GM20000 (cell line): ENCODE results near the gene GPNMB.
A peak's percentile ranks its signal among the peaks of the same experiment; 100 is the strongest.

Experiments
- DNase-seq: peaks from one replicate; pipeline ENCODE4 v3.0.0; 2012; ENCODE audit warnings: low spot score
- TF ChIP-seq, protein P1 (sequence below): IDR thresholded peaks from 2 replicates; pipeline ENCODE4 v1.5.1; 2012; ENCODE audit warnings: mild to moderate bottlenecking, control low read depth; ENCODE audit errors: extremely low read depth, missing control alignments

Gene GPNMB

DNA sequence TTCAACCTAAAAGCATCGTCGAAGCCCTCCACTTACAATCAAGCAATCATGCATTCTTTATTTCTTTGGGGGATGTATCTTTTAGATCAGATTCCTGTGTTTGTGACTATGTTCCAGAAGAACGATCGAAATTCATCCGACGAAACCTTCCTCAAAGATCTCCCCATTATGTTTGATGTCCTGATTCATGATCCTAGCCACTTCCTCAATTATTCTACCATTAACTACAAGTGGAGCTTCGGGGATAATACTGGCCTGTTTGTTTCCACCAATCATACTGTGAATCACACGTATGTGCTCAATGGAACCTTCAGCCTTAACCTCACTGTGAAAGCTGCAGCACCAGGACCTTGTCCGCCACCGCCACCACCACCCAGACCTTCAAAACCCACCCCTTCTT lies 13.8 kb downstream of the GPNMB start:
- TF ChIP-seq, protein P1, sequence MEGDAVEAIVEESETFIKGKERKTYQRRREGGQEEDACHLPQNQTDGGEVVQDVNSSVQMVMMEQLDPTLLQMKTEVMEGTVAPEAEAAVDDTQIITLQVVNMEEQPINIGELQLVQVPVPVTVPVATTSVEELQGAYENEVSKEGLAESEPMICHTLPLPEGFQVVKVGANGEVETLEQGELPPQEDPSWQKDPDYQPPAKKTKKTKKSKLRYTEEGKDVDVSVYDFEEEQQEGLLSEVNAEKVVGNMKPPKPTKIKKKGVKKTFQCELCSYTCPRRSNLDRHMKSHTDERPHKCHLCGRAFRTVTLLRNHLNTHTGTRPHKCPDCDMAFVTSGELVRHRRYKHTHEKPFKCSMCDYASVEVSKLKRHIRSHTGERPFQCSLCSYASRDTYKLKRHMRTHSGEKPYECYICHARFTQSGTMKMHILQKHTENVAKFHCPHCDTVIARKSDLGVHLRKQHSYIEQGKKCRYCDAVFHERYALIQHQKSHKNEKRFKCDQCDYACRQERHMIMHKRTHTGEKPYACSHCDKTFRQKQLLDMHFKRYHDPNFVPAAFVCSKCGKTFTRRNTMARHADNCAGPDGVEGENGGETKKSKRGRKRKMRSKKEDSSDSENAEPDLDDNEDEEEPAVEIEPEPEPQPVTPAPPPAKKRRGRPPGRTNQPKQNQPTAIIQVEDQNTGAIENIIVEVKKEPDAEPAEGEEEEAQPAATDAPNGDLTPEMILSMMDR, result no peak

DNA sequence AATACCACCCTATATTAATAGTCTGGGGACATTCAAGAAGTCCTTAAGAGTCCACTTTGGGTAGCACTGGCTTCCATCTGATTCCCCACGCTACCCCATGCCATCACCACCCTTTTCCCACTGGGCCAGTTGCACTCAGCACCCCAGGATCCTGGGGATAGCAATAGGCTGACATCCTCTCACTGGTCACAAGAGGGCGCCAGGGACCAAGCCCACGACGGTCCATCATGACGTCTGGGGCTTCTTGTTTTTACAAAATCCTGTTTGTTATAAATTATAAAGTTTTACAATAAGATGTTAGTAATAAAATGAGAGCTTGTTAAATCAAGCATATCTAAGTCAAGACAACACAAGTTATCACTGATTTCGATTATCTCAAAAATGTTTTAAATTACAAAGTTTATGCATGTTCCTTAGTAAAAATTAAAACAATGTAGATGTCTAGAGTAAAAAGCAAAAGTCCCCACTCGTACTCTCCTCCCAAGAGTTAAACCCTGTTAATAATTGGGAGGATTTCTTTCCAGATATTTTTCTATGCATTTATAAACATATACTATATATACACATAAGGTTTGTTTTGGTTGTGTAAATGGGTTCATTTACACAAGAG lies 15.4 kb downstream of the GPNMB start:
- TF ChIP-seq, protein P1, result peak; percentile 72
- peak; percentile 83 for DNase-seq

More for the DNA sequence above, 13.8 kb downstream of the GPNMB start:
- no peak for DNase-seq

DNA sequence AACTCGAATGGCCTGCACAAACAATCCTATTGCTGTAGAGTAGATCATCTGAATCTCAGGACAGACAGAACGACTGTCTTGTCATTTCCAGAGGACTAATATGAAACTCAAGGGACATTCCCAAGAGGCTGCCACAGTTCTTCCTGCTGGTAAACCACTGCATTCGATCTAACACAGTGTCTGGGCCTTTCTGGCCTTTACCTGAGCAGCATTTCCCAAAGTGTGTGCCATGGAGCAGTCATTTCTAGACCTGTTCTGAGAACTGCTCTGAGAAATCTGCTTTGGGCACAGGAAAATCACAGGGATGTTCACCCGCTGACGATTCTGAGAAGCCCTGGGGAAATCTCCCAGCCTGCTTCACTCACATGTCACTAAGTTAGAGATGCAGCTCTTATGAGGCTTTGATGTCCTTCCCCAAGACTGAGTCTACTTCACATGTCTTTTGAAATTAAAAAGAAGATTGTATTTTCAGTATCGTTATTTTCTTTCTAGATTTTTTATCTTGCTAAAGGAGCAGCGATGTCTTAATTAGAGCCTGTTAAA lies 18.4 kb downstream of the GPNMB start:
- DNase-seq, result no peak
- TF ChIP-seq, protein P1, result no peak

DNA sequence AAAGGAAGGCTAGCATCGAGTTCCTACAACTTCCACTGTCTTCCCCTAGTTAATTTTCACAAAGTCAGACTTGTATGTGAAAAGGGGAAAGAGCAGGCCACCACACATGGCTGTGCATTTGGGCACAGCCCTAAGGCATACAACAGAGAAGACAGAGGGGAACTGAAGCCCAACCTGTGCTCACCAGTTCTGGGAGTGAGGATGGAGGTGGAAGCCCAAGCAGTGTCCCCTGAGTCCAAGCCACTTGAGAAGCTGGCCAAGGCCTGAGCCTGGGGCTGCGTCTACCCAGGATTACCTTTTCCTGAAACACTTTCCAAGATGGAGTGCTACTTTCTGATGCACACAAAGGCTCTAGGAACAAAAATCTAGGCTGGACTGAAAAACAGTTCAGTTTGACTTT lies 20.3 kb downstream of the GPNMB start:
- TF ChIP-seq, protein P1, result no peak
- DNase-seq, result no peak

DNA sequence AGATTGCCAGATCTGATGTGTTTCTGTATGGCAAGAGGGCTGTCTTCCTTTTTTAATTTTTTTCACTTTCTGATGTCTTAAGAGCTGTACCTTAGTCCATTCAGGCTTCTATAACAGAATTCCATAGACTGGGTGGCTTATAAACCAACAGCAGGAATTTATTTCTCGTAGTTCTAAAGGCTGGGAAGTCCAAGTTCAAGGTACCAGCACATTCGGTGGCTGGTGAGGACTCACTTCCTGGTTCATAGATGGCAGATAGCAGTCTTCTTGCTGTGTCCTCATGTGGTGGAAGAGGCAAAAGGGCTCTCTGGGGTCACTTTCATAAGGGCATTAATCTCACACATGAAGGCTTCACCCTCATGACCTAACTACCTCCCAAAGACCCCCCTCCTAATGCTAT lies 20.8 kb downstream of the GPNMB start:
- no peak for DNase-seq

DNA sequence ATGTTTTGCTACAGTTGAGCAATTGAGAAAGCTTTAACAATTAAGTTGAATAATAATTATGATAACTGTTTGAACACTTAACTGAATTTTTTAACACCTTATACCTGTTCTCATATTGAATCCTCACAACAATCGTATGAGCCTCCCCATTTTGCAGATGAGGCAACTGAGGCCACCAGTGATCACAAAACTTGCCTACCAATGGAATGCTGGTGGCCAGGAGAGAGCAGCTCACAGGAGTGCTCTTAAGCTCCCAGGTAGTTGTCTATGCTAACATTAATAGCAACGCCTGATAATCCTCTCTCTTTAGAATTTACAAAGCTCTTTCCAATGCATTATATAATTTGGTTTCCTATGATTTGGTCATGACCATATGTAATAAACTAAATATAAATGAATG lies 21.6 kb downstream of the GPNMB start:
- no peak for DNase-seq
- TF ChIP-seq, protein P1, result no peak

More for the DNA sequence above, 20.8 kb downstream of the GPNMB start:
- TF ChIP-seq, protein P1, result no peak

DNA sequence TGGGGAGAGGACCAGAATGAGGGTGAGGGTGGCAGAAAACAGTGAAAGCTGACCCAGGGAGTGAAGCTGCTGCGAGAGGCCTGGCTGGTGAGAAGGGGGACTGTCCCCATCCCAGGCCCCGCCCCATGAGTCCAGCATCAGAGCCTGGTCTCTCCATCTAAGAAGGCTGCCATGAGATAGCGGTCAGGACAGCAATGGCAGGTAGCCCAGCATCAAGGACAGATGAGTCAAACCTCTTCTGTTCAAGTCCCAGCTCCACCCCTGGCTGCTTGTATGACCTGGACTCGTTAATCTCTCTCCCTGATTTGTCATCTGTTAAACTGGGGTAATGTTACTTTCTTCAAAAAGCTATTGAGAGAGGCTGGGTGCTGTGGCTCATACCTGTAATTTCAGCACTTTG lies 22.2 kb downstream of the GPNMB start:
- TF ChIP-seq, protein P1, result no peak
- DNase-seq, result no peak
